GM10248 (cell line): ENCODE data around the gene CNNM2.

Experiments used
- CTCF ChIA-PET: fragments of 300-600 bp; sonication (Branson Sonifier 250); formaldehyde crosslinking; extraction: SDS; loops from one replicate; lab custom pipeline; 2021; ENCODE audit warnings: antibody characterized with exemption; lab: Yijun Ruan, JAX
- POLR2A ChIA-PET: fragments of 350-650 bp; sonication (Branson Sonifier 250); formaldehyde crosslinking; extraction: SDS; loops from one replicate; lab custom pipeline; 2020; ENCODE audit warnings: antibody characterized with exemption; lab: Yijun Ruan, JAX
- DNase-seq: peaks from one replicate; pipeline ENCODE4 v3.0.0; 2012; ENCODE audit errors: extremely low spot score
- TF ChIP-seq, protein P1 (sequence below): IDR thresholded peaks from 2 replicates; pipeline ENCODE4 v1.5.1; 2012; ENCODE audit warnings: mild to moderate bottlenecking, low read depth; ENCODE audit errors: extremely low read depth, missing control alignments, control extremely low read depth

Gene CNNM2

DNA sequence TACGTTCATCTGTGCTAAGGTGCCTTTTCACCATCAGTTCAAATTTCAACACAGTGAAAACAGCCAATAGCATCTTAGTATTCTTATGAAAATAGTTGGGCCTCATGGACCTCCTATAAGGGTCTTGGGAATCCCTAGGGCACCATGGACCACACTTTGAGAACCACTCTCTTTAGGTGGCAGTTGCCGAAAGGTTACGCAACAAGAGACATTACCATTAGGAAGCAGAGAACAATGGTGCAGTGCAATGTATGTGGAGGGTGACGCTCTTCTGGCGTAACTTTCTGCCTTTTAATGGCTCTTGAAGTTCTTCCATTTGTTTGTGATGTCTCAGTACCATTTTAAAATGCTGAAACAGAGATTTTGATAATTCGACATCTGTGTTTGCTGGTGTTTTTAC, 131.1 kb downstream of the CNNM2 start:
- CTCF ChIA-PET: interaction anchor here (2.0 kb wide), 1 partner anchor 21 kb away, joined by 8 read pairs; no protein-coding TSS in a partner anchor
- DNase-seq: no peak
- TF ChIP-seq, protein P1, sequence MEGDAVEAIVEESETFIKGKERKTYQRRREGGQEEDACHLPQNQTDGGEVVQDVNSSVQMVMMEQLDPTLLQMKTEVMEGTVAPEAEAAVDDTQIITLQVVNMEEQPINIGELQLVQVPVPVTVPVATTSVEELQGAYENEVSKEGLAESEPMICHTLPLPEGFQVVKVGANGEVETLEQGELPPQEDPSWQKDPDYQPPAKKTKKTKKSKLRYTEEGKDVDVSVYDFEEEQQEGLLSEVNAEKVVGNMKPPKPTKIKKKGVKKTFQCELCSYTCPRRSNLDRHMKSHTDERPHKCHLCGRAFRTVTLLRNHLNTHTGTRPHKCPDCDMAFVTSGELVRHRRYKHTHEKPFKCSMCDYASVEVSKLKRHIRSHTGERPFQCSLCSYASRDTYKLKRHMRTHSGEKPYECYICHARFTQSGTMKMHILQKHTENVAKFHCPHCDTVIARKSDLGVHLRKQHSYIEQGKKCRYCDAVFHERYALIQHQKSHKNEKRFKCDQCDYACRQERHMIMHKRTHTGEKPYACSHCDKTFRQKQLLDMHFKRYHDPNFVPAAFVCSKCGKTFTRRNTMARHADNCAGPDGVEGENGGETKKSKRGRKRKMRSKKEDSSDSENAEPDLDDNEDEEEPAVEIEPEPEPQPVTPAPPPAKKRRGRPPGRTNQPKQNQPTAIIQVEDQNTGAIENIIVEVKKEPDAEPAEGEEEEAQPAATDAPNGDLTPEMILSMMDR: no peak
- POLR2A ChIA-PET: no interaction called here

DNA sequence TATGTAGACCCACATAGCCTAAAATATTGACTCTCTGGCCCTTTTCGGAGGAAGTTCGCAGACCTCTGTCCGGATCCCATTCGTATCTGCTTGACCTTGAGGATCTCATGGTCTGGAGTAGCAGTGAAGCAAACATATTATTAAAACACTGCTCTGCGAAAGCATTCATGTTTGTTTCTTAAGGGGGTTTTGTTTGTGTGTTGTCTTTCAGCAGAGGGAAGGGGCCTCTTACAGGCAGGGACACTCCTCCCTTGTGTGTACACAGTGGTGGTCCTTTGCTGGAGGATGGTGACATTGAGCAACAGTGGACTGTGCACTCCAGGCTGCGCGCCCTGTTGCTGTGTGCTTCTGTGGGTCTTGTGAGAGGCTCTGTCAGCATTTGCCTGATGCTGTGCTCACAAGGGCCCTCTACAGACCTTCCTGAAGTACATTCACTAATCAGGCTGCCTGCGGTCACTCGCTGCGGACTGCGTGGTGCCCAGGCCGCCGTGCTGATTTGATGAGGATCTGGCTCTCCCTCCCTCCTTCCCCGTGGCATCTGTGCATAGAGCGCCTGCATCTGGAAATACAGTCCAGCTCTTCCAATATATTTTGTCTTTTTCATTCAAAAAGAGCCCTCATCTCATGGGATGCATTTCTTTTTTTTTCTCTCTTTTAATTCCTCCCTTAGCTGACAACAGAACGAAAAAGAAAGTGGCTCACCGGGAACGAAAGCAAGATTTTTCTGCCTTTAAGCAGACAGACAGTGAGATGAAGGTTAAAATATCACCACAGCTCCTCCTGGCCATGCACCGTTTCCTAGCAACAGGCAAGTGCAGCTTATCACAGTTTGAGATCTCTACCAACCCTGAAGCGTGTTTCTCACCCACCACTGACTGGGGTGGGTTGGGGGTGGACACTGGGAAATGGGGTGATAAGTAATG, 135.8 kb downstream of the CNNM2 start:
- DNase-seq: peak; percentile 72
- TF ChIP-seq, protein P1: peak; percentile 47
- ChIA-PET CTCF (interaction anchor here (1.1 to 2.1 kb wide), 3 partner anchors 8 to 191 kb away, joined by 3 to 7 read pairs (median 4); partner anchors contain the start of gene CNNM2), POLR2A (no interaction called here)

DNA sequence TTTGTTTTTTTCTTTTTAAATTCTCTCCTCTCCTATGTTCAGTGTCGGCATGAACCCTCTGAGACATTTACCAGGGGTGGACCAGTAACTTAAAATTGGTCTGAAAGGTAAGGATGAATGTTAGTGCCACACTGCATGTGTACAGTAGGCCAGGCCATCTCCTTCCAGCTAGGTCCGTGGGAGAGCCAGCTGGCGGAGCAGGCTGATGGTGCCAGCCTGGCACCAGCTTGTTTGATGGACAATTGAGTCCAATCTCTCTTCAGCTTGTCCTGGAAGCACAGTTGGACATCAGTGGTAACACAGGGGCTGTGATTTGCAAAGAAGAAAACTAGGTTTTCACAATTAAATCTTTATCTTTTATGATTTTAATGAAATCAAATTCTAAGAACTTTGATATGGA, 136.5 kb downstream of the CNNM2 start:
- TF ChIP-seq, protein P1: no peak

DNA sequence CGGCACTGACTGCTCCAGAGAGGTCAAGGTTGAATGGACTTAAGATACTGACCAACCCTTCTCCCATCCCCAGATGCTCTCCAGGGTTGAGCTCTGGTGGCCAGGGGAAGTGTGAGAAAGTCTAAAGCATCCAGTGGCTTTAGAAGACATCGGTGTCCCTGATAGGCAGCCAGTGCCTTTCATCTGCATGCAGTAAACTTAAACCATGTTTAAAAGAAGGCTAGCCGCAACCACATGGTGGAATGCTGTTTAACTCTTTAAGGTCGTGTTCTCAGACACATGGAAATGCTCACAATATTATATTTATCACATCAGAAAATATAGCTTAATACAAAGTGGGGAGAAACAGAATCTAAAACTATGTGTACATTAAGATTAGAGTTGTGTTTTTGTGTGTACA, 137.0 kb downstream of the CNNM2 start:
- POLR2A ChIA-PET: no interaction called here
- CTCF ChIA-PET: interaction anchor here (1.0 to 2.1 kb wide), 2 partner anchors 15 to 137 kb away, joined by 7 to 8 read pairs; partner anchors contain the start of gene CNNM2
- TF ChIP-seq, protein P1: no peak
- DNase-seq: no peak

More for the DNA sequence above, 136.5 kb downstream of the CNNM2 start:
- ChIA-PET CTCF (interaction anchor here (1.0 to 2.1 kb wide), 2 partner anchors 16 to 137 kb away, joined by 7 to 8 read pairs; partner anchors contain the start of gene CNNM2), POLR2A (no interaction called here)
- no peak for DNase-seq

DNA sequence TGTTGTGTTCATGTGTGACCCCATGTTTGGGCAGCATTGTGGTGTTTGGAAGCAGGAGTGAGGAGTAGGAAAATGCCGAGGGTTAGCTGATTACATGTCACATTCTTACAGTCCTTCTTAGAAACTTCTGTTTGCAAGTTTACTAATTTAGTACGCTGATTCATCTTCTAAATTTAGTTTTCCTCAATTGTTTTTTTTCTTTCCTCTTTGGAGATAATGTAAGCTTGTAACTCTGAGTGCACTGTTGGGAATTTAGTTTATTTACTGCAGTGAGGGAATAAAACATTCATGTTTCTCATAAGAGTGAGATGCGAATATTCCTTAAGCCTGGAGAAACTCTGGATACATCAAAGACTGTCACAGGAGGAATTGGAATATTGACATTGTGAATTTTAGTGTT, 139.9 kb downstream of the CNNM2 start:
- no peak for DNase-seq
- POLR2A ChIA-PET: no interaction called here
- TF ChIP-seq, protein P1: no peak
- CTCF ChIA-PET: interaction anchor here (1.1 to 1.5 kb wide), 5 partner anchors 10 to 28 kb away, joined by 3 to 5 read pairs (median 4); no protein-coding TSS in a partner anchor

DNA sequence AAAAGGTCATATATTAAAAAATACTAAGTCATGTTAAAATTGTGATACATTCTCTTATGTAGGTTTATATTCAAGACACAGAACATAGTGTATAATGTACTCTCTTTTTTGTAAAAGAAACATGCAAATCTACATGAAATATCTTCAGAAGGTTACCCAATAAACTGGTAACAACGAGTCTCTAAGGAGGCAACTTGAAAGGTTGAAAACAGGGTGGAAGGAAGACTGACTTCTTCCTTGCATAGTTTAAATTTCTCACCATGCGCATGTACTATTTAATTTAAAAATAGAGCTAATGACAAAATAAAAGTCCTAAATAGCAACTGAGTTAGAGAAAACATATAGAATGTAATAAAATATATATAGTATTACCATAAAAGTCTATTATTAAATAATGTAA, 142.5 kb downstream of the CNNM2 start:
- TF ChIP-seq, protein P1: no peak
- POLR2A ChIA-PET: no interaction called here
- CTCF ChIA-PET: interaction anchor here (0.7 to 2.1 kb wide), 3 partner anchors 9 to 143 kb away, joined by 3 to 6 read pairs (median 3); partner anchors contain the start of gene CNNM2
- DNase-seq: no peak
